GM23338 (cell line): ENCODE results near the gene PKHD1. TPM values are rescaled to one million over a fixed set of nuclear protein-coding genes. Genes with fewer than 3 reads are reported as not detected.

ENCODE experiments used
- ATAC-seq: fragments of 200-7000 bp; cut with Tn5 transposase; 3 replicates; pipeline ENCODE4 v1.9.1; 2020
- DNase-seq: peaks from one replicate; pipeline ENCODE4 v3.0.0-alpha.2; 2015; ENCODE audit warnings: low spot score
- H2AFZ ChIP-seq: fragments of 200-600 bp; sonication (generic); 2 replicates; pipeline ENCODE4 v1.8.0; 2016; ENCODE audit warnings: antibody characterized with exemption, mild to moderate bottlenecking, moderate library complexity
- H3F3A ChIP-seq: fragments of 200-600 bp; sonication (generic); replicated peaks from 2 replicates; pipeline ENCODE4 v1.8.0; 2017; ENCODE audit warnings: antibody characterized with exemption, mixed run types, low read depth
- H3K27ac ChIP-seq: fragments of 200-600 bp; sonication (generic); 2 replicates; pipeline ENCODE4 v1.6.1; 2016; ENCODE audit warnings: low read depth
- H3K27me3 ChIP-seq: fragments of 200-600 bp; sonication (generic); 2 replicates; pipeline ENCODE4 v1.8.0; 2016; ENCODE audit warnings: mild to moderate bottlenecking, mixed run types, moderate library complexity; ENCODE audit not compliant: insufficient read depth
- H3K36me3 ChIP-seq: fragments of 200-600 bp; sonication (generic); 2 replicates; pipeline ENCODE4 v1.8.0; 2016; ENCODE audit warnings: mild to moderate bottlenecking; ENCODE audit not compliant: insufficient read depth
- H3K4me1 ChIP-seq: fragments of 200-600 bp; sonication (generic); 2 replicates; pipeline ENCODE4 v1.8.0; 2016; ENCODE audit warnings: mild to moderate bottlenecking, moderate library complexity; ENCODE audit not compliant: insufficient read depth
- H3K4me2 ChIP-seq: fragments of 200-600 bp; sonication (generic); 2 replicates; pipeline ENCODE4 v1.7.1; 2017; ENCODE audit warnings: mixed run types
- H3K4me3 ChIP-seq: fragments of 200-600 bp; sonication (generic); 2 replicates; pipeline ENCODE4 v1.6.1; 2016; ENCODE audit warnings: mixed run types
- H3K79me2 ChIP-seq: fragments of 200-600 bp; sonication (generic); replicated peaks from 2 replicates; pipeline ENCODE4 v1.8.0; 2017; ENCODE audit warnings: mild to moderate bottlenecking; ENCODE audit not compliant: insufficient read depth
- H3K9me2 ChIP-seq: fragments of 200-600 bp; sonication (generic); 2 replicates; pipeline ENCODE4 v1.8.0; 2017; ENCODE audit not compliant: insufficient read depth
- H4K20me1 ChIP-seq: fragments of 200-600 bp; sonication (generic); replicated peaks from 2 replicates; pipeline ENCODE4 v1.8.0; 2017; ENCODE audit warnings: mild to moderate bottlenecking; ENCODE audit not compliant: insufficient read depth
- H3K27ac Mint-ChIP-seq: 2 replicates; pipeline ENCODE4 v1.8.0; 2020; ENCODE audit warnings: inconsistent platforms, mild to moderate bottlenecking, moderate library complexity, mixed read lengths
- H3K27me3 Mint-ChIP-seq: 3 replicates; pipeline ENCODE4 v1.8.0; 2022; ENCODE audit warnings: low read depth, mild to moderate bottlenecking, moderate library complexity, mixed read lengths, inconsistent platforms; ENCODE audit not compliant: insufficient read depth, poor library complexity
- H3K36me3 Mint-ChIP-seq: 3 replicates; pipeline ENCODE4 v1.8.0; 2021; ENCODE audit warnings: low read depth, mild to moderate bottlenecking, inconsistent platforms, moderate library complexity, mixed read lengths
- H3K4me1 Mint-ChIP-seq: 3 replicates; pipeline ENCODE4 v1.8.0; 2020; ENCODE audit warnings: mild to moderate bottlenecking, inconsistent platforms, mixed read lengths
- H3K4me3 Mint-ChIP-seq: 3 replicates; pipeline ENCODE4 v1.8.0; 2021; ENCODE audit warnings: moderate library complexity, mild to moderate bottlenecking, inconsistent platforms, mixed read lengths
- H3K9me3 Mint-ChIP-seq: 3 replicates; pipeline ENCODE4 v1.8.0; 2020; ENCODE audit warnings: moderate library complexity, mild to moderate bottlenecking, inconsistent platforms, mixed read lengths
- CREB1 ChIP-seq: fragments of 250-450 bp; sonication (Bioruptor Pico); IDR thresholded peaks from 2 replicates; pipeline ENCODE4 v1.5.0; 2020; ENCODE audit warnings: low read depth, mild to moderate bottlenecking, moderate library complexity
- EZH2 ChIP-seq: fragments of 200-600 bp; sonication (generic); IDR thresholded peaks from one replicate; pipeline ENCODE4 v1.8.0; 2017; ENCODE audit warnings: antibody characterized with exemption, mild to moderate bottlenecking, low read depth; ENCODE audit not compliant: unreplicated experiment
- EZH2phosphoT487 ChIP-seq: fragments of 200-600 bp; sonication (generic); IDR thresholded peaks from one replicate; pipeline ENCODE4 v1.8.1; 2018; ENCODE audit warnings: antibody characterized with exemption; ENCODE audit not compliant: unreplicated experiment
- JUNB ChIP-seq: IDR thresholded peaks from one replicate; pipeline ENCODE4 v1.6.1; 2016; ENCODE audit warnings: antibody characterized with exemption; ENCODE audit not compliant: unreplicated experiment
- POLR2AphosphoS5 ChIP-seq: IDR thresholded peaks from 2 replicates; pipeline ENCODE4 v1.6.1; 2016; ENCODE audit warnings: antibody characterized with exemption, low read depth
- STAT1 ChIP-seq: IDR thresholded peaks from one replicate; pipeline ENCODE4 v1.6.1; 2016; ENCODE audit warnings: antibody characterized with exemption; ENCODE audit not compliant: unreplicated experiment
- ZNF114 ChIP-seq: fragments of 250-450 bp; sonication (Bioruptor Pico); IDR thresholded peaks from 2 replicates; pipeline ENCODE4 v1.5.0; 2020; ENCODE audit warnings: mild to moderate bottlenecking, moderate library complexity
- ZNF331 ChIP-seq: fragments of 250-450 bp; sonication (Bioruptor Pico); IDR thresholded peaks from 2 replicates; pipeline ENCODE4 v1.5.0; 2020; ENCODE audit warnings: low read depth, mild to moderate bottlenecking, moderate library complexity
- polyA plus RNA-seq: library from polyadenylated mRNA; unstranded; fragments of >200 nt; fragmentation: Nextera tagmentation; extraction: Ambion mirVana; gene quantifications from 2 replicates; pipeline ENCODE4 v1.2.1, GENCODE V29; 2016
- total RNA-seq: library from RNA; depleted of rRNA; stranded (reverse); fragments of >200 nt; shearing (Covaris generic); gene quantifications from 2 replicates; pipeline ENCODE4 v1.2.3, GENCODE V29; 2014
- TF ChIP-seq, protein P1 (sequence below): IDR thresholded peaks from 2 replicates; pipeline ENCODE4 v1.6.1; 2016; ENCODE audit warnings: antibody characterized with exemption
- TF ChIP-seq, protein P2 (sequence below), 2 experiments: fragments of 200-600 bp in 1 of 2; sonication (generic) in 1 of 2; conservative IDR thresholded peaks; 2 replicates each; pipeline versions ENCODE4 v1.5.1 to v1.6.1; 2016 to 2017; ENCODE audit warnings: antibody characterized with exemption in 2 of 2, low read depth in 2 of 2, mild to moderate bottlenecking in 2 of 2, moderate library complexity in 1 of 2
- TF ChIP-seq, protein P3 (sequence below): fragments of 250-450 bp; sonication (Bioruptor Pico); IDR thresholded peaks from 2 replicates; pipeline ENCODE4 v1.5.0; 2020; ENCODE audit warnings: mild to moderate bottlenecking, moderate library complexity
- TF ChIP-seq, protein P4 (sequence below): IDR thresholded peaks from one replicate; pipeline ENCODE4 v1.6.1; 2018; ENCODE audit warnings: antibody characterized with exemption; ENCODE audit not compliant: unreplicated experiment

The PKHD1 gene
- total and polyA plus RNA-seq, 2 experiments from 2014 or later, result 0.03 to 0.07 TPM

DNA sequence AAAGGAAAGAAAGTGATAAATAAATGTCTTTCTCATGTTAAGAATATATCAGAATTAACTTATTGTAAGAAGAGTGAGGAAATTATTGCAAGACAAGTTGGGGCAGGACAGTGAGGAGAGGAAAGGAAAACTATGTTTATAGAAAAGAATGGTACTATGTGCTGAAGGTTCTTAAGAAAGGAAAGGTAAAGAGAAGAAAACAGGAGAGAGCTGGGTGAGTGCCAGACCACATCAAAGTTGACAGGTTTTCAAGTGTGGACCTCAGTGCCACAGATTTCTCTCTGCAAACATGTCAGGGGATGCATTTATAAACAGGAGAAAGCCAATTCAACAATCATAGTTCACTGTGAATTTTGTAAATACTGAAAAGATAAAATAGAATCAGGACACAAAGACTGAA, 439.2 kb downstream of the PKHD1 start:
- no peak for DNase-seq
- Histone ChIP-seq H3K27me3 (no peaks in the 10 kb centered on the region), H2AFZ (no peak overlapping the region), H3K27ac (no peak overlapping the region), H3K9me2 (no peaks in the 10 kb centered on the region; the same call in 1 of the 2 replicates), H3F3A (no peaks in the 10 kb centered on the region), H3K79me2 (no peaks in the 10 kb centered on the region), H3K36me3 (no peaks in the 10 kb centered on the region), H4K20me1 (no peaks in the 10 kb centered on the region), H3K4me1 (no peaks in the 10 kb centered on the region), H3K4me3 (no peak overlapping the region), H3K4me2 (no peak overlapping the region)
- Mint-ChIP-seq H3K27ac (no peak overlapping the region), H3K4me1 (no peaks in the 10 kb centered on the region), H3K4me3 (no peak overlapping the region), H3K9me3 (no peaks in the 10 kb centered on the region), H3K27me3 (peaks cover 2% of the 10 kb centered on the region), H3K36me3 (no peaks in the 10 kb centered on the region)
- ATAC-seq, result no peak
- no peak for TF ChIP-seq POLR2AphosphoS5
- TF ChIP-seq ZNF114 (CRISPR knock-in tag), result no peak
- no peak for TF ChIP-seq CREB1 (CRISPR knock-in tag)
- no peak for TF ChIP-seq EZH2phosphoT487
- TF ChIP-seq, protein P1, sequence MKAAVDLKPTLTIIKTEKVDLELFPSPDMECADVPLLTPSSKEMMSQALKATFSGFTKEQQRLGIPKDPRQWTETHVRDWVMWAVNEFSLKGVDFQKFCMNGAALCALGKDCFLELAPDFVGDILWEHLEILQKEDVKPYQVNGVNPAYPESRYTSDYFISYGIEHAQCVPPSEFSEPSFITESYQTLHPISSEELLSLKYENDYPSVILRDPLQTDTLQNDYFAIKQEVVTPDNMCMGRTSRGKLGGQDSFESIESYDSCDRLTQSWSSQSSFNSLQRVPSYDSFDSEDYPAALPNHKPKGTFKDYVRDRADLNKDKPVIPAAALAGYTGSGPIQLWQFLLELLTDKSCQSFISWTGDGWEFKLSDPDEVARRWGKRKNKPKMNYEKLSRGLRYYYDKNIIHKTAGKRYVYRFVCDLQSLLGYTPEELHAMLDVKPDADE, result no peak
- no peak for TF ChIP-seq JUNB
- TF ChIP-seq, protein P2, sequence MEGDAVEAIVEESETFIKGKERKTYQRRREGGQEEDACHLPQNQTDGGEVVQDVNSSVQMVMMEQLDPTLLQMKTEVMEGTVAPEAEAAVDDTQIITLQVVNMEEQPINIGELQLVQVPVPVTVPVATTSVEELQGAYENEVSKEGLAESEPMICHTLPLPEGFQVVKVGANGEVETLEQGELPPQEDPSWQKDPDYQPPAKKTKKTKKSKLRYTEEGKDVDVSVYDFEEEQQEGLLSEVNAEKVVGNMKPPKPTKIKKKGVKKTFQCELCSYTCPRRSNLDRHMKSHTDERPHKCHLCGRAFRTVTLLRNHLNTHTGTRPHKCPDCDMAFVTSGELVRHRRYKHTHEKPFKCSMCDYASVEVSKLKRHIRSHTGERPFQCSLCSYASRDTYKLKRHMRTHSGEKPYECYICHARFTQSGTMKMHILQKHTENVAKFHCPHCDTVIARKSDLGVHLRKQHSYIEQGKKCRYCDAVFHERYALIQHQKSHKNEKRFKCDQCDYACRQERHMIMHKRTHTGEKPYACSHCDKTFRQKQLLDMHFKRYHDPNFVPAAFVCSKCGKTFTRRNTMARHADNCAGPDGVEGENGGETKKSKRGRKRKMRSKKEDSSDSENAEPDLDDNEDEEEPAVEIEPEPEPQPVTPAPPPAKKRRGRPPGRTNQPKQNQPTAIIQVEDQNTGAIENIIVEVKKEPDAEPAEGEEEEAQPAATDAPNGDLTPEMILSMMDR (conservative IDR thresholded peaks at IDR 0.05; ENCODE audit: low read depth in 2 of 2), result no peak
- TF ChIP-seq, protein P3, sequence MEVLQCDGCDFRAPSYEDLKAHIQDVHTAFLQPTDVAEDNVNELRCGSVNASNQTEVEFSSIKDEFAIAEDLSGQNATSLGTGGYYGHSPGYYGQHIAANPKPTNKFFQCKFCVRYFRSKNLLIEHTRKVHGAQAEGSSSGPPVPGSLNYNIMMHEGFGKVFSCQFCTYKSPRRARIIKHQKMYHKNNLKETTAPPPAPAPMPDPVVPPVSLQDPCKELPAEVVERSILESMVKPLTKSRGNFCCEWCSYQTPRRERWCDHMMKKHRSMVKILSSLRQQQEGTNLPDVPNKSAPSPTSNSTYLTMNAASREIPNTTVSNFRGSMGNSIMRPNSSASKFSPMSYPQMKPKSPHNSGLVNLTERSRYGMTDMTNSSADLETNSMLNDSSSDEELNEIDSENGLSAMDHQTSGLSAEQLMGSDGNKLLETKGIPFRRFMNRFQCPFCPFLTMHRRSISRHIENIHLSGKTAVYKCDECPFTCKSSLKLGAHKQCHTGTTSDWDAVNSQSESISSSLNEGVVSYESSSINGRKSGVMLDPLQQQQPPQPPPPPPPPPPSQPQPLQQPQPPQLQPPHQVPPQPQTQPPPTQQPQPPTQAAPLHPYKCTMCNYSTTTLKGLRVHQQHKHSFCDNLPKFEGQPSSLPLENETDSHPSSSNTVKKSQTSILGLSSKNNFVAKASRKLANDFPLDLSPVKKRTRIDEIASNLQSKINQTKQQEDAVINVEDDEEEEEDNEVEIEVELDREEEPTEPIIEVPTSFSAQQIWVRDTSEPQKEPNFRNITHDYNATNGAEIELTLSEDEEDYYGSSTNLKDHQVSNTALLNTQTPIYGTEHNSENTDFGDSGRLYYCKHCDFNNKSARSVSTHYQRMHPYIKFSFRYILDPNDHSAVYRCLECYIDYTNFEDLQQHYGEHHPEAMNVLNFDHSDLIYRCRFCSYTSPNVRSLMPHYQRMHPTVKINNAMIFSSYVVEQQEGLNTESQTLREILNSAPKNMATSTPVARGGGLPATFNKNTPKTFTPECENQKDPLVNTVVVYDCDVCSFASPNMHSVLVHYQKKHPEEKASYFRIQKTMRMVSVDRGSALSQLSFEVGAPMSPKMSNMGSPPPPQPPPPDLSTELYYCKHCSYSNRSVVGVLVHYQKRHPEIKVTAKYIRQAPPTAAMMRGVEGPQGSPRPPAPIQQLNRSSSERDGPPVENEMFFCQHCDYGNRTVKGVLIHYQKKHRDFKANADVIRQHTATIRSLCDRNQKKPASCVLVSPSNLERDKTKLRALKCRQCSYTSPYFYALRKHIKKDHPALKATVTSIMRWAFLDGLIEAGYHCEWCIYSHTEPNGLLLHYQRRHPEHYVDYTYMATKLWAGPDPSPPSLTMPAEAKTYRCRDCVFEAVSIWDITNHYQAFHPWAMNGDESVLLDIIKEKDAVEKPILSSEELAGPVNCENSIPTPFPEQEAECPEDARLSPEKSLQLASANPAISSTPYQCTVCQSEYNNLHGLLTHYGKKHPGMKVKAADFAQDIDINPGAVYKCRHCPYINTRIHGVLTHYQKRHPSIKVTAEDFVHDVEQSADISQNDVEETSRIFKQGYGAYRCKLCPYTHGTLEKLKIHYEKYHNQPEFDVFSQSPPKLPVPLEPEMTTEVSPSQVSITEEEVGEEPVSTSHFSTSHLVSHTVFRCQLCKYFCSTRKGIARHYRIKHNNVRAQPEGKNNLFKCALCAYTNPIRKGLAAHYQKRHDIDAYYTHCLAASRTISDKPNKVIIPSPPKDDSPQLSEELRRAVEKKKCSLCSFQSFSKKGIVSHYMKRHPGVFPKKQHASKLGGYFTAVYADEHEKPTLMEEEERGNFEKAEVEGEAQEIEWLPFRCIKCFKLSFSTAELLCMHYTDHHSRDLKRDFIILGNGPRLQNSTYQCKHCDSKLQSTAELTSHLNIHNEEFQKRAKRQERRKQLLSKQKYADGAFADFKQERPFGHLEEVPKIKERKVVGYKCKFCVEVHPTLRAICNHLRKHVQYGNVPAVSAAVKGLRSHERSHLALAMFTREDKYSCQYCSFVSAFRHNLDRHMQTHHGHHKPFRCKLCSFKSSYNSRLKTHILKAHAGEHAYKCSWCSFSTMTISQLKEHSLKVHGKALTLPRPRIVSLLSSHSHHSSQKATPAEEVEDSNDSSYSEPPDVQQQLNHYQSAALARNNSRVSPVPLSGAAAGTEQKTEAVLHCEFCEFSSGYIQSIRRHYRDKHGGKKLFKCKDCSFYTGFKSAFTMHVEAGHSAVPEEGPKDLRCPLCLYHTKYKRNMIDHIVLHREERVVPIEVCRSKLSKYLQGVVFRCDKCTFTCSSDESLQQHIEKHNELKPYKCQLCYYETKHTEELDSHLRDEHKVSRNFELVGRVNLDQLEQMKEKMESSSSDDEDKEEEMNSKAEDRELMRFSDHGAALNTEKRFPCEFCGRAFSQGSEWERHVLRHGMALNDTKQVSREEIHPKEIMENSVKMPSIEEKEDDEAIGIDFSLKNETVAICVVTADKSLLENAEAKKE, result no peak
- TF ChIP-seq, protein P4, sequence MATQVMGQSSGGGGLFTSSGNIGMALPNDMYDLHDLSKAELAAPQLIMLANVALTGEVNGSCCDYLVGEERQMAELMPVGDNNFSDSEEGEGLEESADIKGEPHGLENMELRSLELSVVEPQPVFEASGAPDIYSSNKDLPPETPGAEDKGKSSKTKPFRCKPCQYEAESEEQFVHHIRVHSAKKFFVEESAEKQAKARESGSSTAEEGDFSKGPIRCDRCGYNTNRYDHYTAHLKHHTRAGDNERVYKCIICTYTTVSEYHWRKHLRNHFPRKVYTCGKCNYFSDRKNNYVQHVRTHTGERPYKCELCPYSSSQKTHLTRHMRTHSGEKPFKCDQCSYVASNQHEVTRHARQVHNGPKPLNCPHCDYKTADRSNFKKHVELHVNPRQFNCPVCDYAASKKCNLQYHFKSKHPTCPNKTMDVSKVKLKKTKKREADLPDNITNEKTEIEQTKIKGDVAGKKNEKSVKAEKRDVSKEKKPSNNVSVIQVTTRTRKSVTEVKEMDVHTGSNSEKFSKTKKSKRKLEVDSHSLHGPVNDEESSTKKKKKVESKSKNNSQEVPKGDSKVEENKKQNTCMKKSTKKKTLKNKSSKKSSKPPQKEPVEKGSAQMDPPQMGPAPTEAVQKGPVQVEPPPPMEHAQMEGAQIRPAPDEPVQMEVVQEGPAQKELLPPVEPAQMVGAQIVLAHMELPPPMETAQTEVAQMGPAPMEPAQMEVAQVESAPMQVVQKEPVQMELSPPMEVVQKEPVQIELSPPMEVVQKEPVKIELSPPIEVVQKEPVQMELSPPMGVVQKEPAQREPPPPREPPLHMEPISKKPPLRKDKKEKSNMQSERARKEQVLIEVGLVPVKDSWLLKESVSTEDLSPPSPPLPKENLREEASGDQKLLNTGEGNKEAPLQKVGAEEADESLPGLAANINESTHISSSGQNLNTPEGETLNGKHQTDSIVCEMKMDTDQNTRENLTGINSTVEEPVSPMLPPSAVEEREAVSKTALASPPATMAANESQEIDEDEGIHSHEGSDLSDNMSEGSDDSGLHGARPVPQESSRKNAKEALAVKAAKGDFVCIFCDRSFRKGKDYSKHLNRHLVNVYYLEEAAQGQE, result no peak
- TF ChIP-seq ZNF331 (CRISPR knock-in tag), result no peak
- TF ChIP-seq STAT1, result no peak
- no peak for TF ChIP-seq EZH2
